PC-9 (cell line): ENCODE results near the gene SLMAP. TPM values are rescaled to one million over a fixed set of nuclear protein-coding genes. Genes with fewer than 3 reads are reported as not detected.

Experiments used
- BruUV-seq: library from RNA; stranded (reverse); fragments of 400-500 nt; replicated peaks from 2 replicates; lab custom pipeline; 2021; lab: Mats Ljungman, UMichigan
- CTCF ChIA-PET: fragments of 300-600 bp; sonication (Branson Sonifier 250); formaldehyde crosslinking; loops from one replicate; lab custom pipeline; 2022; ENCODE audit warnings: antibody characterized with exemption; lab: Charles Lee
- POLR2A ChIA-PET: fragments of 300-600 bp; sonication (Branson Sonifier 250); formaldehyde crosslinking; loops from one replicate; lab custom pipeline; 2022; ENCODE audit warnings: antibody characterized with exemption; ENCODE audit not compliant: unreplicated experiment; lab: Charles Lee
- DNase-seq, 2 experiments: peaks; one replicate each; pipeline versions ENCODE4 v3.0.0 to v3.0.0-alpha.2; 2015 to 2022; ENCODE audit warnings: mixed read lengths in 1 of 2
- H2AFZ ChIP-seq: fragments of 200-600 bp; sonication (generic); 2 replicates; pipeline ENCODE4 v1.8.1; 2017; ENCODE audit warnings: antibody characterized with exemption
- H3F3A ChIP-seq: fragments of 200-600 bp; sonication (generic); 2 replicates; pipeline ENCODE4 v1.8.1; 2017; ENCODE audit warnings: antibody characterized with exemption, mild to moderate bottlenecking, low read depth; ENCODE audit not compliant: insufficient read depth
- H3K27ac ChIP-seq: fragments of 200-600 bp; sonication (generic); 2 replicates; pipeline ENCODE4 v1.6.1; 2016; ENCODE audit warnings: mixed run types
- H3K27me3 ChIP-seq: fragments of 200-600 bp; sonication (generic); 2 replicates; pipeline ENCODE4 v1.6.1; 2016; ENCODE audit warnings: low read depth, mixed run types; ENCODE audit not compliant: insufficient read depth
- H3K36me3 ChIP-seq: fragments of 200-600 bp; sonication (generic); 2 replicates; pipeline ENCODE4 v1.6.1; 2016; ENCODE audit warnings: low read depth, mixed run types
- H3K4me1 ChIP-seq: fragments of 200-600 bp; sonication (generic); replicated peaks from 2 replicates; pipeline ENCODE4 v1.6.1; 2016; ENCODE audit warnings: mixed run types; ENCODE audit not compliant: insufficient read depth
- H3K4me2 ChIP-seq: fragments of 200-600 bp; sonication (generic); 2 replicates; pipeline ENCODE4 v1.6.1; 2017; ENCODE audit warnings: mixed run types
- H3K4me3 ChIP-seq: fragments of 200-600 bp; sonication (generic); 2 replicates; pipeline ENCODE4 v1.6.1; 2016; ENCODE audit warnings: mixed run types
- H3K79me2 ChIP-seq: fragments of 200-600 bp; sonication (generic); 2 replicates; pipeline ENCODE4 v1.6.1; 2017; ENCODE audit warnings: low read depth, mixed run types
- H3K9me2 ChIP-seq: fragments of 200-600 bp; sonication (generic); 2 replicates; pipeline ENCODE4 v1.8.1; 2017; ENCODE audit warnings: mild to moderate bottlenecking; ENCODE audit not compliant: insufficient read depth
- H3K9me3 ChIP-seq: fragments of 200-600 bp; sonication (generic); 2 replicates; pipeline ENCODE4 v1.8.1; 2016; ENCODE audit warnings: low read depth; ENCODE audit not compliant: insufficient read depth
- H4K20me1 ChIP-seq: fragments of 200-600 bp; sonication (generic); 2 replicates; pipeline ENCODE4 v1.8.1; 2017; ENCODE audit not compliant: insufficient read depth
- CTCF ChIP-seq: fragments of 200-600 bp; sonication (generic); conservative IDR thresholded peaks from 2 replicates; pipeline ENCODE4 v1.6.1; 2017; ENCODE audit warnings: mixed run types, antibody characterized with exemption, mild to moderate bottlenecking, moderate library complexity
- EZH2 ChIP-seq: fragments of 200-600 bp; sonication (generic); IDR thresholded peaks from 2 replicates; pipeline ENCODE4 v1.8.0; 2017; ENCODE audit warnings: antibody characterized with exemption, low read depth
- intact Hi-C: fragments of 100-400 bp; cut with micrococcal nuclease; formaldehyde crosslinking; loops from one replicate; pipeline ENCODE4 v1.10.0; 2022; ENCODE audit not compliant: unreplicated experiment
- total RNA-seq: library from RNA; stranded (reverse); gene quantifications from 2 replicates; pipeline ENCODE4 v1.2.3, GENCODE V29; 2021

The SLMAP gene
- total RNA-seq, 1 experiment from 2014 or later: 119 TPM

GRCh38 chr3:57962448-57962834 is 206.3 kb downstream of the SLMAP start:
- peaks cover 31% of the 10 kb centered on the region for H3K4me1 ChIP-seq
- TF ChIP-seq CTCF: no peak
- TF ChIP-seq EZH2: no peak
- BruUV-seq: no TSS peak

GRCh38 chr3:57963811-57964346 is 207.8 kb downstream of the SLMAP start:
- Histone ChIP-seq H2AFZ (no peak overlapping the region), H3K9me3 (no peaks in the 10 kb centered on the region), H3F3A (peaks cover 10% of the 10 kb centered on the region; the same call in 1 of the 2 replicates), H3K4me1 (peaks cover 28% of the 10 kb centered on the region), H3K9me2 (no peaks in the 10 kb centered on the region), H3K4me3 (no peak overlapping the region), H3K27me3 (no peaks in the 10 kb centered on the region), H3K79me2 (no peaks in the 10 kb centered on the region), H3K36me3 (no peaks in the 10 kb centered on the region), H4K20me1 (no peaks in the 10 kb centered on the region), H3K4me2 (no peak overlapping the region), H3K27ac (no peak overlapping the region)
- DNase-seq: no peak
- TF ChIP-seq EZH2: no peak
- CTCF ChIA-PET: interaction anchor here (0.7 kb wide), 1 partner anchor 18 kb away, joined by 5 read pairs; no protein-coding TSS in a partner anchor
- POLR2A ChIA-PET: no interaction called here
- no TSS peak for BruUV-seq
- intact Hi-C loops: loop anchor here (5.0 kb wide), 1 partner anchor 208 kb away; no protein-coding TSS in a partner anchor

More at GRCh38 chr3:57962448-57962834, 206.3 kb downstream of the SLMAP start:
- POLR2A ChIA-PET: interaction anchor here (0.5 to 0.7 kb wide), 4 partner anchors 31 to 83 kb away, joined by 3 to 8 read pairs (median 6); no protein-coding TSS in a partner anchor
- Histone ChIP-seq H3K27me3 (no peaks in the 10 kb centered on the region), H3K4me2 (no peak overlapping the region), H2AFZ (no peak overlapping the region), H3K4me3 (no peak overlapping the region), H3K79me2 (no peaks in the 10 kb centered on the region), H3F3A (peaks cover 20% of the 10 kb centered on the region; the same call in 1 of the 2 replicates), H3K9me2 (no peaks in the 10 kb centered on the region), H3K27ac (no peak overlapping the region), H3K9me3 (no peaks in the 10 kb centered on the region), H3K36me3 (no peaks in the 10 kb centered on the region), H4K20me1 (no peaks in the 10 kb centered on the region)
- intact Hi-C loops: loop anchor here (5.0 kb wide), 1 partner anchor 210 kb away; no protein-coding TSS in a partner anchor
- CTCF ChIA-PET: interaction anchor here (0.8 to 1.1 kb wide), 3 partner anchors 9 to 49 kb away, joined by 3 read pairs; no protein-coding TSS in a partner anchor
- DNase-seq: no peak

GRCh38 chr3:57966829-57967228 is 210.7 kb downstream of the SLMAP start:
- H3K9me3 ChIP-seq: no peaks in the 10 kb centered on the region
- no peaks in the 10 kb centered on the region for H3K27me3 ChIP-seq
- CTCF ChIA-PET: no interaction called here
- no peak overlapping the region for H3K27ac ChIP-seq
- TF ChIP-seq CTCF (no peak), EZH2 (no peak)
- H3K9me2 ChIP-seq: no peaks in the 10 kb centered on the region
- H3K4me1 ChIP-seq: peaks cover 39% of the 10 kb centered on the region
- H3K4me2 ChIP-seq: no peak overlapping the region
- H4K20me1 ChIP-seq: no peaks in the 10 kb centered on the region
- DNase-seq: no peak
- H3F3A ChIP-seq: peaks cover 26% of the 10 kb centered on the region
- no TSS peak for BruUV-seq
- intact Hi-C loops: no loop called here
- H3K36me3 ChIP-seq: no peaks in the 10 kb centered on the region
- no peak overlapping the region for H3K4me3 ChIP-seq
- peaks cover 15% of the 10 kb centered on the region for H3K79me2 ChIP-seq
- H2AFZ ChIP-seq: no peak overlapping the region
- POLR2A ChIA-PET: no interaction called here
